PC-3 (cell line): ENCODE measurements around the gene KRTAP1-5. TPM values are rescaled to one million over a fixed set of nuclear protein-coding genes. Genes with fewer than 3 reads are reported as not detected.
A peak's percentile ranks its signal among the peaks of the same experiment; 100 is the strongest.

Source experiments
- ATAC-seq: fragments of 200-7000 bp; cut with Tn5 transposase; 2 replicates; pipeline ENCODE4 v1.9.1; 2020; ENCODE audit warnings: mild to moderate bottlenecking, moderate library complexity
- BruUV-seq: library from RNA; stranded (reverse); fragments of 400-500 nt; replicated peaks from 2 replicates; lab custom pipeline; 2021; lab: Mats Ljungman, UMichigan
- CTCF ChIA-PET: fragments of 300-600 bp; sonication (Branson Sonifier 250); formaldehyde crosslinking; loops from one replicate; lab custom pipeline; 2022; ENCODE audit warnings: antibody characterized with exemption; lab: Charles Lee
- POLR2A ChIA-PET: fragments of 300-600 bp; sonication (Branson Sonifier 250); formaldehyde crosslinking; loops from one replicate; lab custom pipeline; 2022; ENCODE audit warnings: antibody characterized with exemption; ENCODE audit not compliant: unreplicated experiment; lab: Charles Lee
- DNase-seq: peaks from one replicate; pipeline ENCODE4 v3.0.0-alpha.2; 2015
- H2AFZ ChIP-seq: fragments of 300-600 bp; sonication (generic); 2 replicates; pipeline ENCODE4 v1.6.0; 2016; ENCODE audit warnings: antibody characterized with exemption, low read length
- H3F3A ChIP-seq: fragments of 300-600 bp; sonication (generic); one replicate; pipeline ENCODE4 v1.6.0; 2017; ENCODE audit warnings: antibody characterized with exemption, low read length, control low read depth, mild to moderate bottlenecking; ENCODE audit not compliant: unreplicated experiment
- H3K27ac ChIP-seq: fragments of 300-600 bp; sonication (generic); 2 replicates; pipeline ENCODE4 v1.5.1; 2016; ENCODE audit warnings: mild to moderate bottlenecking, low read length
- H3K27me3 ChIP-seq: fragments of 300-600 bp; sonication (generic); 2 replicates; pipeline ENCODE4 v1.6.1; 2016; ENCODE audit warnings: low read length, mixed read lengths
- H3K36me3 ChIP-seq: fragments of 300-600 bp; sonication (generic); 2 replicates; pipeline ENCODE4 v1.6.1; 2016; ENCODE audit warnings: low read depth, mixed run types, low read length, mixed read lengths
- H3K4me1 ChIP-seq: fragments of 300-600 bp; sonication (generic); 2 replicates; pipeline ENCODE4 v1.5.1; 2016; ENCODE audit warnings: low read length; ENCODE audit not compliant: insufficient read depth
- H3K4me2 ChIP-seq: fragments of 300-600 bp; sonication (generic); 2 replicates; pipeline ENCODE4 v1.6.0; 2016; ENCODE audit warnings: low read length
- H3K4me3 ChIP-seq: fragments of 300-600 bp; sonication (generic); 2 replicates; pipeline ENCODE4 v1.5.1; 2016; ENCODE audit warnings: mild to moderate bottlenecking, low read length, mixed read lengths
- H3K79me2 ChIP-seq: fragments of 300-600 bp; sonication (generic); 2 replicates; pipeline ENCODE4 v1.6.1; 2017; ENCODE audit warnings: low read length, mixed read lengths
- H3K9ac ChIP-seq: fragments of 300-600 bp; sonication (generic); 2 replicates; pipeline ENCODE4 v1.6.0; 2016; ENCODE audit warnings: mild to moderate bottlenecking, low read length
- H3K9me2 ChIP-seq: fragments of 300-600 bp; sonication (generic); replicated peaks from 2 replicates; pipeline ENCODE4 v1.6.1; 2016; ENCODE audit warnings: mixed run types, low read length, mixed read lengths
- H3K9me3 ChIP-seq: fragments of 300-600 bp; sonication (generic); 2 replicates; pipeline ENCODE4 v1.6.1; 2016; ENCODE audit warnings: low read length, mixed read lengths
- H4K20me1 ChIP-seq: fragments of 300-600 bp; sonication (generic); 2 replicates; pipeline ENCODE4 v1.6.1; 2016; ENCODE audit warnings: low read length, mixed read lengths
- CTCF ChIP-seq: fragments of 300-600 bp; sonication (generic); conservative IDR thresholded peaks from 2 replicates; pipeline ENCODE4 v1.5.1; 2017; ENCODE audit warnings: antibody characterized with exemption, low read depth, mild to moderate bottlenecking, low read length
- EZH2 ChIP-seq: fragments of 300-600 bp; sonication (generic); IDR thresholded peaks from one replicate; pipeline ENCODE4 v1.6.1; 2017; ENCODE audit warnings: antibody characterized with exemption, mild to moderate bottlenecking, low read length; ENCODE audit not compliant: unreplicated experiment
- EZH2phosphoT487 ChIP-seq: fragments of 300-600 bp; sonication (generic); IDR thresholded peaks from 2 replicates; pipeline ENCODE4 v1.6.1; 2018; ENCODE audit warnings: mild to moderate bottlenecking, antibody characterized with exemption, low read length, borderline replicate concordance
- intact Hi-C: fragments of 100-400 bp; cut with micrococcal nuclease; formaldehyde crosslinking; loops from 2 replicates; pipeline ENCODE4 v1.9.0; 2023
- total RNA-seq: library from RNA; depleted of rRNA; stranded (reverse); fragments of >200 nt; gene quantifications from 2 replicates; pipeline ENCODE4 v1.2.3, GENCODE V29; 2014

The KRTAP1-5 gene
- total RNA-seq, 1 experiment from 2014 or later: 0.51 TPM

DNA sequence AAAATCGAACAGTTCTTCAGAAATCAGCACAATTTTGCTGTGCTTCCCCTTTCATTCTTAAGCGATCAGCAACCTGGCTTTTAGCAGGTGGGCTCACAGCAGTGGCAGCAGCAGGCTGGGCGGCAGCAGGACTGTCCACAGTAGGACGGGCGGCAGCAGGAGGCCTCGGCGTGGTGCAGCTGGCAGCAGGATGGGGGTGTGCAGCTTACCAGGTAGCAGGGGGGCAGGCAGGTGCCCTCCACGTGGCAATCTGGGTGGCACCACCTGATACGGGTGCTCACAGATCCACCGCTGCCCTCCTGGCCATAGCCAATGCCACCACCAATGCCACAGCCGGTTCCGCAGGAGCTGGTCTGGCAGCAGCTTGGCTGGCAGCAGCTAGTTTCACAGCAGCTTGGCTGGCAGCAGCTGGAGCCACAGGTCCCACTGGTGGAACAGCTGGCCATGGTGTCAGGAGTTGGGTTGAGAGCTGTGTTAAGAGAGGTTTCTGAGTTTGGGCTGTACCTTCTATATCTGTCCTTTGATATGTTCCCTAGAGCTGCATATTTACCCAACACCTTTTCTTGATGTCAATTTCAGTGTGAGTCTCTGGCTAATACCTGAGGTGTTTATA is 2.7 kb upstream of the KRTAP1-5 start, which contains the start of gene KRTAP1-4:
TSS of gene KRTAP1-4 (minus strand) at position 563 of the 613 bp plus-strand sequence. CDS start at position 446, 117 bp downstream.
- DNase-seq: no peak
- intact Hi-C loops: no loop called here
- no peaks in the 10 kb centered on the region for H3K27me3 ChIP-seq
- ChIA-PET POLR2A (no interaction called here), CTCF (no interaction called here)
- H3K9me3 ChIP-seq: no peaks in the 10 kb centered on the region
- H2AFZ ChIP-seq: no peak within 1 kb of the TSS
- H3K36me3 ChIP-seq: no peaks in the 10 kb centered on the region
- H3K27ac ChIP-seq: no peak within 1 kb of the TSS
- H4K20me1 ChIP-seq: no peaks in the 10 kb centered on the region
- no peaks in the 10 kb centered on the region for H3F3A ChIP-seq
- ATAC-seq: no peak
- H3K4me3 ChIP-seq: no peak within 1 kb of the TSS
- TF ChIP-seq EZH2phosphoT487 (no peak), CTCF (no peak), EZH2 (no peak)
- no peak within 1 kb of the TSS for H3K4me2 ChIP-seq
- no peak within 1 kb of the TSS for H3K9ac ChIP-seq
- H3K79me2 ChIP-seq: no peaks in the 10 kb centered on the region
- no peaks in the 10 kb centered on the region for H3K9me2 ChIP-seq
- BruUV-seq: no TSS peak
- H3K4me1 ChIP-seq: peaks cover 17% of the 10 kb centered on the region

GRCh38 chr17:41024697-41025096 is 2.3 kb downstream of the KRTAP1-5 start:
- Histone ChIP-seq H3K27ac (no peak overlapping the region), H3K9ac (no peak overlapping the region), H3K4me2 (no peak overlapping the region), H3K4me3 (no peak overlapping the region), H3K79me2 (no peaks in the 10 kb centered on the region), H2AFZ (no peak overlapping the region), H3K9me2 (no peaks in the 10 kb centered on the region), H3K9me3 (no peaks in the 10 kb centered on the region), H3K36me3 (no peaks in the 10 kb centered on the region), H4K20me1 (no peaks in the 10 kb centered on the region), H3K27me3 (no peaks in the 10 kb centered on the region), H3F3A (no peaks in the 10 kb centered on the region), H3K4me1 (peaks cover 21% of the 10 kb centered on the region)
- ATAC-seq: no peak
- CTCF ChIA-PET: no interaction called here
- no peak for DNase-seq
- no peak for TF ChIP-seq CTCF
- no peak for TF ChIP-seq EZH2
- no peak for TF ChIP-seq EZH2phosphoT487
- POLR2A ChIA-PET: no interaction called here
- BruUV-seq: no TSS peak
- intact Hi-C loops: no loop called here

DNA sequence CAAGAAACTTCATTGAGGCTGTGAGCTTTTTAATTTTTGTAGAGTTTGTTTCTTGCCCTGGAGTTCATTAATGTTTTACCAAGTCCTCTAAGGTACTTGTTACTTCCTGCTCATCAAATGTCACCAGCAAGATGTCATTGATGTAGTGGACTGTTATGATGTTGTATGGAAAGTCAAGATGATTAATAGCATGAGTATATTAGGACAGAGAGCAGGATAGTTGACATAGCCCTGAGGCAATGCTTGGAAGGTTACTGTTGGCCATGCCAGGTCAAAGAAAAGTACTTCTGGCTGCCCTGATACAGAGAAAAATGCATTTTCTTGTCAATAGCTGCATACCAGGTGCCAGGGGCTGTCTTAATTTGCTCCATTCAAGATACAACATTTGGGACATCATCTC is 6.7 kb downstream of the KRTAP1-5 start:
- DNase-seq (peak; percentile 60), ATAC-seq (peak; percentile 45; the same call in 1 of the 2 replicates)
- H3K27ac ChIP-seq: no peak overlapping the region
- no peak overlapping the region for H3K4me3 ChIP-seq
- H3K79me2 ChIP-seq: no peaks in the 10 kb centered on the region
- H2AFZ ChIP-seq: no peak overlapping the region
- H3K9me2 ChIP-seq: no peaks in the 10 kb centered on the region
- H3K4me1 ChIP-seq: peaks cover 4% of the 10 kb centered on the region; the same call in 1 of the 2 replicates
- no peaks in the 10 kb centered on the region for H3K9me3 ChIP-seq
- H3K9ac ChIP-seq: no peak overlapping the region
- H3K27me3 ChIP-seq: no peaks in the 10 kb centered on the region
- H4K20me1 ChIP-seq: no peaks in the 10 kb centered on the region
- ChIA-PET CTCF (no interaction called here), POLR2A (interaction anchor here (0.6 to 0.7 kb wide), 2 partner anchors 78 to 168 kb away, joined by 3 to 5 read pairs; no protein-coding TSS in a partner anchor)
- H3K36me3 ChIP-seq: no peaks in the 10 kb centered on the region
- no peak for TF ChIP-seq CTCF
- TF ChIP-seq EZH2phosphoT487: no peak
- TF ChIP-seq EZH2: no peak
- no peaks in the 10 kb centered on the region for H3F3A ChIP-seq
- BruUV-seq: no TSS peak
- H3K4me2 ChIP-seq: no peak overlapping the region
- intact Hi-C loops: no loop called here
